GM19099 (cell line): ENCODE measurements around the gene SPSB3.

Source experiments
- POLR2A ChIP-seq: IDR thresholded peaks from 3 replicates; pipeline ENCODE4 v1.6.1; 2011; ENCODE audit warnings: low read depth; ENCODE audit not compliant: insufficient read length; ENCODE audit errors: extremely low read depth

SPSB3 gene

GRCh38 chr16:1734123-1734522, 48.2 kb downstream of the SPSB3 start:
- TF ChIP-seq POLR2A = no peak

GRCh38 chr16:1732071-1732470, 50.3 kb downstream of the SPSB3 start:
- no peak for TF ChIP-seq POLR2A

- no peak for TF ChIP-seq POLR2A
Measured at GRCh38 chr16:1731603-1732002, 50.8 kb downstream of the SPSB3 start.

- TF ChIP-seq POLR2A = no peak
Measured at GRCh38 chr16:1731073-1731472, 51.3 kb downstream of the SPSB3 start.

- TF ChIP-seq POLR2A = no peak
Measured at GRCh38 chr16:1729445-1729844, 52.9 kb downstream of the SPSB3 start.

- TF ChIP-seq POLR2A = no peak
Measured at GRCh38 chr16:1729026-1729425, 53.3 kb downstream of the SPSB3 start.

- TF ChIP-seq POLR2A = no peak
Measured at GRCh38 chr16:1727651-1728624, 54.4 kb downstream of the SPSB3 start.
